M059J (cell line): ENCODE measurements around the gene PRKAR1A. TPM values are rescaled to one million over a fixed set of nuclear protein-coding genes. Genes with fewer than 3 reads are reported as not detected.
A peak's percentile ranks its signal among the peaks of the same experiment; 100 is the strongest.
"Not testable (repeated sequence)": the region's sequence is repeated elsewhere in the genome, so short reads cannot be mapped to it uniquely, and the experiment has no call there.

ENCODE experiments used
- DNase-seq: peaks from one replicate; pipeline ENCODE4 v3.0.0-alpha.2; 2012; ENCODE audit warnings: low read depth
- total RNA-seq: library from RNA; depleted of rRNA; stranded (reverse); fragments of >200 nt; shearing (Covaris generic); gene quantifications from 2 replicates; pipeline ENCODE4 v1.2.3, GENCODE V29; 2014

Gene PRKAR1A
- total RNA-seq, 1 experiment from 2014 or later, result 182 TPM

GRCh38 chr17:68578236-68578635, 66.0 kb downstream of the PRKAR1A start:
- DNase-seq, result no peak

GRCh38 chr17:68579194-68579927, 67.1 kb downstream of the PRKAR1A start:
- no peak for DNase-seq

- DNase-seq, result peak; percentile 32
Measured at GRCh38 chr17:68580236-68580770, 68.1 kb downstream of the PRKAR1A start.

- DNase-seq, result no peak
Measured at GRCh38 chr17:68581863-68582645, 69.8 kb downstream of the PRKAR1A start.

GRCh38 chr17:68582867-68583266, 70.6 kb downstream of the PRKAR1A start:
- DNase-seq, result not testable (repeated sequence)

GRCh38 chr17:68584581-68585303, 72.5 kb downstream of the PRKAR1A start:
- no peak for DNase-seq

- no peak for DNase-seq
Measured at GRCh38 chr17:68585643-68586042, 73.4 kb downstream of the PRKAR1A start.

- DNase-seq, result no peak
Measured at GRCh38 chr17:68587026-68587425, 74.8 kb downstream of the PRKAR1A start.

- no peak for DNase-seq
Measured at GRCh38 chr17:68587847-68588246, 75.6 kb downstream of the PRKAR1A start.

- no peak for DNase-seq
Measured at GRCh38 chr17:68588362-68588761, 76.1 kb downstream of the PRKAR1A start.

- no peak for DNase-seq
Measured at GRCh38 chr17:68589086-68589485, 76.9 kb downstream of the PRKAR1A start.

GRCh38 chr17:68591583-68591982, 79.4 kb downstream of the PRKAR1A start:
- peak; percentile 22 for DNase-seq

GRCh38 chr17:68592009-68592408, 79.8 kb downstream of the PRKAR1A start:
- DNase-seq, result no peak

- DNase-seq, result no peak
Measured at GRCh38 chr17:68592682-68593641, 80.7 kb downstream of the PRKAR1A start.

- no peak for DNase-seq
Measured at GRCh38 chr17:68594552-68594951, 82.3 kb downstream of the PRKAR1A start.

GRCh38 chr17:68595496-68595895, 83.3 kb downstream of the PRKAR1A start:
- DNase-seq, result no peak

GRCh38 chr17:68595986-68596385, 83.8 kb downstream of the PRKAR1A start:
- no peak for DNase-seq

- no peak for DNase-seq
Measured at GRCh38 chr17:68596411-68596945, 84.2 kb downstream of the PRKAR1A start.

GRCh38 chr17:68598074-68598473, 85.8 kb downstream of the PRKAR1A start:
- no peak for DNase-seq

- no peak for DNase-seq
Measured at GRCh38 chr17:68598545-68598961, 86.3 kb downstream of the PRKAR1A start.

GRCh38 chr17:68599091-68599490, 86.9 kb downstream of the PRKAR1A start:
- DNase-seq, result no peak
